ENCODE measurements around the gene EPHB1.

Gene EPHB1

GRCh38 chr3:134809427-134810051 lies 14.5 kb downstream of the EPHB1 start:
- DNase-seq, result no peak
- ATAC-seq, result no peak

GRCh38 chr3:134810052-134810435 lies 15.0 kb downstream of the EPHB1 start:
- ATAC-seq (no peak), DNase-seq (no peak)

DNA sequence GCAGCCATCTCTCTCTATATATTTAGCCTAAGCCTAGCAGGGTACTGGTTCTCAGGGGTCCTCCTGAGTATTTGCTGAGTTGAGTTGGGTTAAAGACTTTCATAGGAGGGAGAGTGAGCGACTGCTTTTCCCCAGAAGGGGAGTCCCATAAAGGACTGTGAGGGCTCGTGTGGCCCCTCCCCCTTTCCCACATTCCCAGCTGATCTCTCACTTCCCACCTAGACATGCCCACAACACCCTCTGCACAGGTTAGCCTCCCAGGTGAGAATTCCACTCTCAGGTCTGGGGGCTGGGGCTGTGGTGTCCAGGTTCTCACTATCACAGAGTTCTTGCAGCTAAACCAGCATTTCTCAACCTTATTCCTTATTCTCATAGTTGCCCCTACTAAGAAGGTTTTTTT lies 15.8 kb downstream of the EPHB1 start:
- ATAC-seq (no peak), DNase-seq (no peak)

- ATAC-seq, result no peak
These were observed 18.6 kb downstream of the EPHB1 start for GRCh38 chr3:134813618-134814017.

DNA sequence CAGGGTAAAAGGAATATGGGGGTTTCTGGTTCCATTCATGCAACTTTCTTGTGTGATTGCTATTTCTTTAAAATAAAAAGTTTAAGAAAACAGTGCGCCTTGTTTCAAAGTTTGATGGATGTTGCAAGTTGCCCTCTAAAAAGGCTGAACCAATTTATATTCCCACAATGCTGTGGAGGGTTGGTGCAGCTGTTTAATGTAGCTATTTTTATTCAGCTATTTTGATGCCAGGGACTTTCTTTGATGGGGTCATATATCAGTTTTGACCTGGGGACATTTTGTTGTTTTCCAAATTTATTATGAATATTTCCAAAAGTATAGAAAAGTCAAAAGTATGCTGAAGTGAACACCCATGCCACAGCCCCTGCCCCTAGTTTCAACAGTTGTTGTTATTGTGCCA lies 20.5 kb downstream of the EPHB1 start:
- ATAC-seq (no peak), DNase-seq (no peak)

More at GRCh38 chr3:134813618-134814017, 18.6 kb downstream of the EPHB1 start:
- no peak for DNase-seq

DNA sequence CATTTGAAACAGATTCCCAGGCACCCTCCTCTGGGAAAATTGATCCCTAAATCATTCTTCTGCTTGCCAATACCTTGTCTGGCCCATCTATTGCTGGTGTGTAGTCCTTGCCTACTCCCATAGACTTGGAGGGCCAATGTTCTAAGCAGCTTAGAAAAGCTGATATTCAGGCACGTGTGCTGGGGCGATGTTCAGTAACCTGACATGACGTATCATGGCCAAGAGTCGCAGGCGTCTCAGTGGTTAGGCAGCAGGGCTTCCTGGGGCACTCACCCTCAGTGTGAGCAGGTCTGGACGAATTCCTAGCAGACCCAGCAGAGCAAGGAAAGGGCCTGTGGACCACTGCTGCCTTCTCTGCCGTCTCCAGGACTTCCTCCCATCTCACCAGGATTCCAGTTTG lies 21.6 kb downstream of the EPHB1 start:
- ATAC-seq, result no peak
- no peak for DNase-seq

DNA sequence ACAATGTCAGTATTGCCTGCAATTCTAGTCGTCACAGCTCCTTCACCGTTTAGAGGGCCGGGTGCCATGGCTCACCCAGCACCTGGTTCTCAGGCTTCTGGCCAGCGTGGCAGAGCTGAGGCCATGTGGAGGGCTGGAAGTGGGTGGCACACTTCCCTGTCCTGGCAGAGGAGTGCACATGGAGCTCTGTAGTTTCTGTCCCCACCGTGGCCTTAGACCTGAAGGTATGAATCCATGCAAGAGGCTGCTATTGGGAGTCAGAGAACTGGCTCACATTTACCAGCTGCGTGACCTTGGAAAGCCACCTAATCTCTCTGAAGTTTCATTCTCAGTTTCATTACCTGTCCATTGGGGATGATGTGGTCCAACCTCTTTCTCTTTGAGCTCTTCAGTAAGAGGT lies 22.2 kb downstream of the EPHB1 start:
- DNase-seq (no peak), ATAC-seq (no peak)

GRCh38 chr3:134820994-134821393 lies 25.9 kb downstream of the EPHB1 start:
- DNase-seq (no peak), ATAC-seq (no peak)

- DNase-seq, result no peak
- no peak for ATAC-seq
These were observed 27.0 kb downstream of the EPHB1 start for GRCh38 chr3:134822090-134822489.

DNA sequence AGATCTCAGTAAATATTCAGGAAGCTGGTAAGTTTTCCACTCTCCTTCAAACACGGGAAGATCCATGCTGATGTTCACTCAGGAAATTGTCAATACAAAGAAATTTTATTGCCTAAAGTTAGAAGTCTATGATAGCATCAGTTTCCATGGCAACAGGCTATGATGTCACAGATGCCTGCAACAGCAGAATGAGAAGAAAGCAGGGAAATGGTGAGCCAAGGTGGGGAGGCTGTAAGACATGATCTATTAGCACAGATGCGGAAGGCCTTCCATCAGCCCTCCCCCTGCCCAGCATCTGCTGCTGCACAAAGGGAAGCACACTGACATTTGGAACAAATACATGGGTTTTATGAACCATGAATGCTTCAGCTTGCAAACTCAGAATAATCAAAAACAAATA lies 28.6 kb downstream of the EPHB1 start:
- DNase-seq (no peak), ATAC-seq (no peak)

DNA sequence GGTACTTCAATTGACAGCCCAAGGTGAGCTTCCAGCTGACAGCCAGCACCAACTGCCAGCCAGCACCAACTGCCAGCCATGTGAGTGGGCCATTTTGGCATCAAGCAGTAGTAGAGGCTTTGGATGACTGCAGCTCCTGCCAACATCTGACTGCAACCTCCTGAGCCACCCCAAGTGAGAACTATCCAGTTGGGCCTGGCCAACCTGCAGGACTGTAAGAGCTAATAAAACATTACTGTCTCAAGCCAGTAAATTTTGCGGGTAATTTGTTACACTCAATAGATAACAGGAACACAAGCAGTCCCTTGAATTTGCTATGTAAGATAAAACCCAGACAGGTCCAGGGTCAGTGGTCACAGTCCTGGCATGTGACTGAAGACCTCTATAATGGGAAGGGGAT lies 29.7 kb downstream of the EPHB1 start:
- no peak for DNase-seq
- no peak for ATAC-seq

DNA sequence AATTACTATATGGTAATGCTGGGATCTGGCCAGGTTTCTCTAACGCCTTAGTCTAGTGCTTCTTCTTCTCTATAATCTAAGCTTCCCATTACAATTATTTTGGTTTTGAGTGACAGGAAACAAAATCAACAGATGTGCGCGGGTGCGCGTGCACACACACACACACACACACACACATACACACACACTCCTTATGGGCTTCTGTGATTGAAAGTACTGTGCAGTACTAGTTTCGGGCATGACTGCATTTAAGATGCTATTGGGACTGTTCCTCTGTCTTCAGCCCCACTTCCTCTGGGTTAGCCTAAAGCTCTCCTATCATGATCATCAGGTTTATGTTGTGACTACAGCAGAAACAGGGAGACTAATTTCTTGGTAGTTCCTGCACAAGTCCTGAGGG lies 32.2 kb downstream of the EPHB1 start:
- ATAC-seq, result no peak
- DNase-seq, result no peak

GRCh38 chr3:134829721-134830120 lies 34.7 kb downstream of the EPHB1 start:
- DNase-seq (no peak), ATAC-seq (no peak)

- no peak for ATAC-seq
- no peak for DNase-seq
These were observed 37.5 kb downstream of the EPHB1 start for GRCh38 chr3:134832585-134832984.

DNA sequence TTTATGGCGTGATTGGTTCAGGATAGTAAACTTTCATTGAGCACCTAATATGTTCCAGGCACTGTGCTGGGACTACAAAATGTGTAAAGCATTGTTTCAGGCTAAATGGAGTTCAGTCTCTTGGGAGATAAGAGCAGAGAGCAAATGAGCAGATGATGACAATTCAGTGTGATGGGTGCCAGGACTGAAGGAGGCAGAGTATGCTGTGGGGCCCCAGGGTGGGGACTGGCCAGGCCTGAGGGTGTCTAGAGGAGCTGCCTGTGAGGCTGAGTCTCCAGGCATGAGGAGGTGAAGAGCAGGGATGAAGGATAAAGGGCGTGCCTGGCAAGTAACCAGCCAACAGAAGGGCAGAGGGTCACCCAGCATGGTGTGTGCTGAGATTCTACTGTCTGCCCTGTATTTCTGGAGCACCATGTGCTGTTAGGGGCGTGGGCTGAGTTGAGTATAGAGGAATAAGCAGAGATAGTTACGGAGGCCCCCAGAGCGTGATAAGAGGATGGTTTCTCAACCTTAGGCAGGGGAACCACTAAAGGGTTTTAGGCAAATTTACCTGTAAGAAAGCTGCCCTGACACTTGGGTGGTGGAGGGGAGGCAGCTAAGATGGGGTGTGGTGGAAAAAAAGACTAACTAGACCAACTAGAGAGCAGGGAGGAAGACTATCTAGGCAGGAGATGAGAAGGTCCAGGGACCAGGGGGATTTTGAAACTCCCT lies 38.5 kb downstream of the EPHB1 start:
- ATAC-seq, result no peak

GRCh38 chr3:134836921-134837320 lies 41.9 kb downstream of the EPHB1 start:
- ATAC-seq (no peak), DNase-seq (no peak)

More for the DNA sequence above, 38.5 kb downstream of the EPHB1 start:
- no peak for DNase-seq

- DNase-seq (no peak), ATAC-seq (no peak)
These were observed 43.5 kb downstream of the EPHB1 start for GRCh38 chr3:134838599-134838998.

DNA sequence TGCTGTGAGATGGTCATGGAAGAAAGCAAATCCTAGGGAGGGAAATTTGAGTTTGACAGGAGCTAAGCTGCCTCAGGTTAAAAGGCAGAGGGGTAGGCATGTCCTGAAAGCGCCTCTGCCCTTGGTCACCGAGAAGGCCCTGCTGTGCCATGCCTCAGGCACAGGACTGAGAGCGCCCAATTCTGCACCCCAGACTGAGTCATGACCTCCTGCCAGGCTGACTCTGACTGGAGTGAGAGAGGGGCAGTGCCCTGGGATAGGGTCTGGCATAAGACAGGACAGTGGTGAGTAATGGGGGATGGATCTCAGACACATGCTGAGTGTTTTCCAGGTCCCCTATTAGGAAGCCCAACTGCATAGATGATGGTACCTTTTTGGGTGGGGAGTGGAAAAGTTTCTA lies 44.4 kb downstream of the EPHB1 start:
- no peak for ATAC-seq
- no peak for DNase-seq

- ATAC-seq (no peak), DNase-seq (no peak)
These were observed 44.9 kb downstream of the EPHB1 start for GRCh38 chr3:134839990-134840389.

DNA sequence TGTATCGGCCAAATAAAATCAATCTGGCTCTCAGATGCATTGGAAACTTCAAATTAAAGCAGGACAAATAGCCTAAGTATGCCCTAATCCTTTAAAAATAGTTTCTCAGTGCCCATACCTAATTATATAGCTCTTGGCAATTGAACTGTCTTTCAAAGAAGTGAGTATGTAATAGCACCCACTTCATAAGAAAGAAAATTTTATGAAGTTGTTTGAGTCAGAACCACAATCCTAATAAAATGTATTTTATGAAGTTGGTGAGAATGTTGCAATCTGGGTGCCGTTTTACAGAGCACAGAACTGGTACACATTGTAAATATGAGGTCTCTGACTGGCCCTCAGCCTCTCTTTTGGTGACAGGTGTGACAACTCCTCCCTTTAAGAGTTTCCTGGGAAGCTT lies 45.4 kb downstream of the EPHB1 start:
- ATAC-seq, result no peak
- DNase-seq, result no peak

DNA sequence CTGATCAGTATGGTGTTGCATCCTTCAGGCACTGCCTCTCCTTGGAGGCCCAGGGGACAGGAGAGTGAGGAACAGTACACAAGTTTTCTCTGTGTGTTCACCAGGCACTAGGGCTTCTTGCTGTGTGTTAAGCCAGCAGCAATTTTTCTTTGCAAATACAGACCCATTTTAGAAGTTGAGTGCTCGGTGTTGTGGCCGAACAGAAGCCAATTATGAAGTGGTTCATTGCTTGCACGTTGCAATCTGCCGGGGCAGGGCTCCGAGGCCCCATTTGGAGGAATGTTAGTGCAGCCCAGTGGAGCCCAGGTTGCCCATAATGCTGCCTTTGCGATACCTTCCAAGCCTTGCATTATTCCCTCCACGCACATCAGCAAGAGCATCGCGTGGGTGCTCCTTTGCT lies 51.0 kb downstream of the EPHB1 start:
- DNase-seq, result no peak
- no peak for ATAC-seq

GRCh38 chr3:134846911-134847317 lies 51.9 kb downstream of the EPHB1 start:
- DNase-seq (no peak), ATAC-seq (no peak)

DNA sequence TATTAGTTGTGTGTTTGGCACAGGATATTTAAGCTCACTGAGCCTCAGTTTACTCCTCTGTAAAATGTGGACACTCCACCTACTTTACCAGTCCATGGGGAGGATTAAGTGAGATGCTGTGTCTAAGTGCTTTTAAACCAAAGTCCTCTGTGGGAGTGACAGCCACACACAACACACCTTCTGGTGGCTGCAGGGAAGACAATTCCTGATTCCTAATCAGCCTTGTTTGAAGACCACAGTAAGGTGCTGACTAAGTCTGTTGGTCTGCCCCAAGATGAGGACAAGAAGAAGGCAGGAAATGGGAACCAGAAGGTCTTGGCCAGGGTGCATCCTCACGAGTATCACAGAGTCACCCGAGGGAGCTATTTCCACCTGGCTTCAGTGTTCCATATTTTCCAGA lies 52.3 kb downstream of the EPHB1 start:
- ATAC-seq (no peak), DNase-seq (no peak)

DNA sequence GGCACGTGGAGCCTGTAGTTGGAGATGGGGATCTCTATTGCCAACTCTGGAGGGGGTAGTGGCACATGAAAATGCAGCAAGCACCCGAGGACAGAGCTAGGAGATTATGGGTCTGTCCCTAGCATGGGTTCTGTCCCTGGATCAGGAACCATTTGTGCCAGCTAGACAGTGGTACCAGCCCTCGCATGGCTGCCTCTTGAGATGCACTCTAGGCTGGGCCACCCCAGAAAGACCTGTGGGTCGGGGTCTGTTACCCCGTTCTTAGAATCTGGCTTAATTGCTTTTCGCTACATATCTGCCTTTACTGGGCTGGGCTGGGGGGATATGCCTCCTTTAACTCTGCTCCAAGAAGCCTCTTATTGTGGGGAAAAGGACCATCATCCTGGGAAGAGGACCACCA lies 54.5 kb downstream of the EPHB1 start:
- DNase-seq, result no peak
- no peak for ATAC-seq
